GM18511 (cell line): ENCODE data around the gene HRH2.
"Not testable (repeated sequence)": the region's sequence is repeated elsewhere in the genome, so short reads cannot be mapped to it uniquely, and the experiment has no call there.

Source experiments
- ATAC-seq: cut with Tn5 transposase; IDR thresholded peaks from one replicate; pipeline ENCODE4 v1.9.1; 2021; ENCODE audit warnings: mild to moderate bottlenecking, moderate library complexity; ENCODE audit not compliant: unreplicated experiment

Gene HRH2

GRCh38 chr5:175657593-175658271 lies at the start of gene HRH2:
Gene HRH2, plus strand, starts transcription at chr5:175658071. Its CDS starts 25,163 bp downstream, at chr5:175683234.
- no peak for ATAC-seq

- ATAC-seq: no peak
Measured at GRCh38 chr5:175609526-175609925, 48.3 kb upstream of the HRH2 start.

- no peak for ATAC-seq
Measured at GRCh38 chr5:175610381-175610780, 47.5 kb upstream of the HRH2 start.

GRCh38 chr5:175610898-175611297 lies 47.0 kb upstream of the HRH2 start:
- no peak for ATAC-seq

- ATAC-seq: no peak
Measured at GRCh38 chr5:175614223-175614815, 43.6 kb upstream of the HRH2 start.

- no peak for ATAC-seq
Measured at GRCh38 chr5:175614861-175615260, 43.0 kb upstream of the HRH2 start.

- ATAC-seq: no peak
Measured at GRCh38 chr5:175616083-175616482, 41.8 kb upstream of the HRH2 start.

- ATAC-seq: not testable (repeated sequence)
Measured at GRCh38 chr5:175616527-175616926, 41.3 kb upstream of the HRH2 start.

- no peak for ATAC-seq
Measured at GRCh38 chr5:175617447-175617846, 40.4 kb upstream of the HRH2 start.

- ATAC-seq: no peak
Measured at GRCh38 chr5:175620527-175620926, 37.3 kb upstream of the HRH2 start.

GRCh38 chr5:175621971-175622370 lies 35.9 kb upstream of the HRH2 start:
- no peak for ATAC-seq

GRCh38 chr5:175623088-175623487 lies 34.8 kb upstream of the HRH2 start:
- no peak for ATAC-seq

- no peak for ATAC-seq
Measured at GRCh38 chr5:175624316-175624715, 33.6 kb upstream of the HRH2 start.

GRCh38 chr5:175627005-175627404 lies 30.9 kb upstream of the HRH2 start:
- no peak for ATAC-seq

- ATAC-seq: no peak
Measured at GRCh38 chr5:175627739-175628138, 30.1 kb upstream of the HRH2 start.

- ATAC-seq: no peak
Measured at GRCh38 chr5:175628668-175629067, 29.2 kb upstream of the HRH2 start.

- ATAC-seq: no peak
Measured at GRCh38 chr5:175629261-175629660, 28.6 kb upstream of the HRH2 start.

GRCh38 chr5:175629793-175630192 lies 28.1 kb upstream of the HRH2 start:
- ATAC-seq: no peak

- no peak for ATAC-seq
Measured at GRCh38 chr5:175635854-175636584, 21.9 kb upstream of the HRH2 start.

GRCh38 chr5:175638305-175638704 lies 19.6 kb upstream of the HRH2 start:
- ATAC-seq: no peak

- no peak for ATAC-seq
Measured at GRCh38 chr5:175640106-175640775, 17.6 kb upstream of the HRH2 start.

- ATAC-seq: no peak
Measured at GRCh38 chr5:175642998-175643397, 14.9 kb upstream of the HRH2 start.
